Body of pancreas (tissue), 4 donors: ENCODE results near the gene COIL.

Experiments used
- CTCF ChIP-seq, 7 experiments: fragments of 450-650 bp in 4 of 7; fragments of 200-600 bp in 3 of 7; sonication (generic) in 3 of 7; IDR thresholded peaks; one replicate each; pipeline ENCODE4 v1.5.1; 2016 to 2019; ENCODE audit warnings: antibody characterized with exemption in 7 of 7
- POLR2A ChIP-seq, 3 donors: fragments of 450-650 bp; IDR thresholded peaks; one replicate each; pipeline ENCODE4 v1.6.1; 2016; ENCODE audit warnings: antibody characterized with exemption in 3 of 3, mild to moderate bottlenecking in 2 of 3

- TF ChIP-seq CTCF (IDR thresholded peaks at IDR 0.05) (no peak), POLR2A (IDR thresholded peaks at IDR 0.05) (no peak)
Measured at GRCh38 chr17:57001541-57001940, 40.7 kb upstream of the COIL start.
